ENCODE results near the gene JAG1. TPM values are rescaled to one million over a fixed set of nuclear protein-coding genes. Genes with fewer than 3 reads are reported as not detected.

JAG1 gene
- total and polyA plus RNA-seq, 4 donors = 11.9 to 70.3 (median 46.8) TPM

- H3K9ac ChIP-seq (ENCODE audit: insufficient read depth in 1 of 2, low read length in 2 of 2) = no peak overlapping the region
- 65 to 81% methylated on average over 6 of the region's 6 CpGs for whole genome bisulfite sequencing, 2 donors
- no peak overlapping the region for H3K4me3 ChIP-seq
- no peak for TF ChIP-seq CTCF (IDR thresholded peaks at IDR 0.05; ENCODE audit: control extremely low read depth, extremely low read depth)
- no peaks in the 10 kb centered on the region for H3K9me3 ChIP-seq (ENCODE audit: control insufficient read depth in 4 of 4, insufficient read depth in 3 of 4, low read length in 3 of 4)
- peak overlapping the region; percentile 12 to 76 for H3K27ac ChIP-seq (ENCODE audit: low read depth in 1 of 2, low read length in 1 of 2)
- ATAC-seq (ENCODE audit: insufficient read depth, low FRiP score) (no peak), DNase-seq (peak in 1 of 3 donors; percentile 49)
- H3K4me1 ChIP-seq (ENCODE audit: control insufficient read depth in 5 of 5, insufficient read depth in 5 of 5, low read length in 5 of 5) = peaks cover 6 to 24% (median 8%) of the 10 kb centered on the region in 5 donors
- peaks cover 11 to 43% (median 33%) of the 10 kb centered on the region in 4 donors for H3K36me3 ChIP-seq (ENCODE audit: control insufficient read depth in 4 of 4, insufficient read depth in 4 of 4, low read length in 4 of 4)
- no peaks in the 10 kb centered on the region for H3K27me3 ChIP-seq (ENCODE audit: control insufficient read depth in 3 of 3, insufficient read depth in 3 of 3, low read length in 2 of 3)
Observed at GRCh38 chr20:10637563-10637962, 36.2 kb downstream of the JAG1 start.

GRCh38 chr20:10637031-10637559 lies 36.7 kb downstream of the JAG1 start:
- Histone ChIP-seq H3K4me3 (no peak overlapping the region), H3K9ac (ENCODE audit: insufficient read depth in 1 of 2, low read length in 2 of 2) (no peak overlapping the region), H3K36me3 (ENCODE audit: control insufficient read depth in 4 of 4, insufficient read depth in 4 of 4, low read length in 4 of 4) (peaks cover 11 to 39% (median 29%) of the 10 kb centered on the region in 4 donors), H3K9me3 (ENCODE audit: control insufficient read depth in 4 of 4, insufficient read depth in 3 of 4, low read length in 3 of 4) (no peaks in the 10 kb centered on the region), H3K4me1 (ENCODE audit: control insufficient read depth in 5 of 5, insufficient read depth in 5 of 5, low read length in 5 of 5) (peaks cover 6 to 24% (median 8%) of the 10 kb centered on the region in 5 donors), H3K27me3 (ENCODE audit: control insufficient read depth in 3 of 3, insufficient read depth in 3 of 3, low read length in 2 of 3) (no peaks in the 10 kb centered on the region), H3K27ac (ENCODE audit: low read depth in 1 of 2, low read length in 1 of 2) (peak overlapping the region; percentile 12 to 76)
- DNase-seq (peak in 2 of 3 donors; percentile 42 to 57), ATAC-seq (ENCODE audit: insufficient read depth, low FRiP score) (peak; percentile 15)
- 59 to 68% methylated on average over 10 of the region's 10 CpGs for WGBS, 2 donors
- no peak for TF ChIP-seq CTCF (IDR thresholded peaks at IDR 0.05; ENCODE audit: control extremely low read depth, extremely low read depth)

DNA sequence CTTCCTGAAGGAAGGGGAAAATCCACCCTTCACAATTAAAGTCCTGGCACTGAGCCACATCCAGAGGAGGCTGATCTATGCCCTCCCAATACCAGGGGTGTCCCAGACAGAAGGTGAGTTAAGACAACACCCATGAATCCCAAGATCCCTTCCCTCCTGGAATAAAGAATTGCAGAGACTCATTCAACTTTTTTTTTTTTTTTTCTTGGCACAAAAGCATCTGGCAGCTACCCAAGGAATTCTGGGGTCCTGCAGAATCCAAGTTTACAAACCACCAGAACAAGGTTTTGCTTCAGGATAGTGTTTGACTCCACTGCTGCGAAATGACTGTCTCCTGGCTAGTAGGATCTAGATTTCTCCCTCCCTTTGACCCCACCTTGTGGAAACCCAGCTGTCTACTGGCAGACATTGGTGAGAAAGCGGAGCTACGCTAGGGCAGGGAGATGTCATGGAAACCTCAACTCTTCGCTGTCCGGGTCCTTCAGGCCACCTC lies 37.4 kb downstream of the JAG1 start:
- ATAC-seq (ENCODE audit: insufficient read depth, low FRiP score) = no peak
- DNase-seq = peak; percentile 49 to 93 (median 90)
- peak overlapping the region; percentile 12 to 76 for H3K27ac ChIP-seq (ENCODE audit: low read depth in 1 of 2, low read length in 1 of 2)
- H3K9me3 ChIP-seq (ENCODE audit: control insufficient read depth in 4 of 4, insufficient read depth in 3 of 4, low read length in 3 of 4) = no peaks in the 10 kb centered on the region
- H3K36me3 ChIP-seq (ENCODE audit: control insufficient read depth in 4 of 4, insufficient read depth in 4 of 4, low read length in 4 of 4) = peaks cover 7 to 31% (median 22%) of the 10 kb centered on the region in 4 donors
- no peak overlapping the region for H3K9ac ChIP-seq (ENCODE audit: insufficient read depth in 1 of 2, low read length in 2 of 2)
- TF ChIP-seq CTCF (IDR thresholded peaks at IDR 0.05; ENCODE audit: control extremely low read depth, extremely low read depth) = no peak
- WGBS, 2 donors = 72 to 90% methylated on average over 5 of the region's 5 CpGs
- H3K4me3 ChIP-seq = no peak overlapping the region
- H3K27me3 ChIP-seq (ENCODE audit: control insufficient read depth in 3 of 3, insufficient read depth in 3 of 3, low read length in 2 of 3) = no peaks in the 10 kb centered on the region
- peaks cover 6 to 24% (median 8%) of the 10 kb centered on the region in 5 donors for H3K4me1 ChIP-seq (ENCODE audit: control insufficient read depth in 5 of 5, insufficient read depth in 5 of 5, low read length in 5 of 5)
